DLD1 (cell line): ENCODE measurements around the gene C20orf96.
"Not testable (repeated sequence)": the region's sequence is repeated elsewhere in the genome, so short reads cannot be mapped to it uniquely, and the experiment has no call there.

Experiments
- in situ Hi-C: cut with HindIII; loops from 2 replicates; pipeline ENCODE4 v1.10.0; 2017; ENCODE audit warnings: low sequenced_read_pairs

Gene C20orf96, protein sequence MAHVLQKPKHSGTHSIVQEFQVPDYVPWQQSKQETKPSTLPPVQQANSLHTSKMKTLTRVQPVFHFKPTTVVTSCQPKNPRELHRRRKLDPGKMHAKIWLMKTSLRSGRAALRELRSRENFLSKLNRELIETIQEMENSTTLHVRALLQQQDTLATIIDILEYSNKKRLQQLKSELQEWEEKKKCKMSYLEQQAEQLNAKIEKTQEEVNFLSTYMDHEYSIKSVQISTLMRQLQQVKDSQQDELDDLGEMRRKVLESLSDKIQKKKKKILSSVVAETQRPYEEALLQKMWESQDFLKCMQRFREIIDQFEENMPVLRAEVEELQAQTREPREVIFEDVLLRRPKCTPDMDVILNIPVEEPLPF

GRCh38 chr20:290084-290831, at the start of gene C20orf96:
TSS of gene C20orf96 (minus strand) at chr20:290750. CDS start at chr20:290610, 140 bp downstream.
- in situ Hi-C loops: no loop called here

DNA sequence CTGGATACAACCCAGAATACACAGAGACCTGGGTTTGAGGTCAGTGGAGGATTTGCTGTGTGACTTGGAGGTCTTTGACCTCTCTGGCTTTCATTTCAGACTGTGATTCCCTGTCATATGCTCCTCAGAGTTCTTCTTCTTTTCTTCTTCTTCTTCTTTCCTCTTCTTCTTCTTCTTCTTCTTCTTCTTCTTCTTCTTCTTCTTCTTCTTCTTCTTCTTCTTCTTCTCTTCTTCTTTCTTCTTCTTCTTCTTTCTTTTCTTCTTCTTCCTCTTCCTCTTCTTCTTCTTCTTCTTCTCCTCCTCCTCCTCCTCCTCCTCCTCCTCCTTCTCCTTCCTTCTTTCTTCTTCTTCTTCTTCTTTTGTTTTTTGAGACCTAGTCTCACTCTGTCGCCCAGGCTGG, 45.5 kb upstream of the C20orf96 start:
- in situ Hi-C loops: not testable (repeated sequence)

DNA sequence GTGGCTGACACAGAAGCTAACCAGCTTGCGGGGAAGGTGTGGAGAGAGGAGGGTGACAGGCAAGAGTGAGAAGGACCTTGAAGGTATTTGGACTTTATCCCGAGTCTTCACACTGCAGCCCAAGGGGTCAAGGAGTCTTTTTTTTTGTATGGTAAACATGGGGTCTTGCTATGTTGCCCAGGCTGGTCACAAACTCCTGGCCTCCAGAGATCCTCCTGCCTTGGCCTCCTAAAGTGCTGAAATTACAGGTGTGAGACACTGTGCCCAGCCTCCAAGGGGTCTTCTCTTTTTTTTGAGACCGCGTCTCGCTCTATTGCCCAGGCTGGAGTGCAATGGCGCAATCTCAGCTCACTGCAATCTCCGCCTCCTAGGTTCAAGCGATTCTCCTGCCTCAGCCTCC, 44.0 kb upstream of the C20orf96 start:
- in situ Hi-C loops: no loop called here

DNA sequence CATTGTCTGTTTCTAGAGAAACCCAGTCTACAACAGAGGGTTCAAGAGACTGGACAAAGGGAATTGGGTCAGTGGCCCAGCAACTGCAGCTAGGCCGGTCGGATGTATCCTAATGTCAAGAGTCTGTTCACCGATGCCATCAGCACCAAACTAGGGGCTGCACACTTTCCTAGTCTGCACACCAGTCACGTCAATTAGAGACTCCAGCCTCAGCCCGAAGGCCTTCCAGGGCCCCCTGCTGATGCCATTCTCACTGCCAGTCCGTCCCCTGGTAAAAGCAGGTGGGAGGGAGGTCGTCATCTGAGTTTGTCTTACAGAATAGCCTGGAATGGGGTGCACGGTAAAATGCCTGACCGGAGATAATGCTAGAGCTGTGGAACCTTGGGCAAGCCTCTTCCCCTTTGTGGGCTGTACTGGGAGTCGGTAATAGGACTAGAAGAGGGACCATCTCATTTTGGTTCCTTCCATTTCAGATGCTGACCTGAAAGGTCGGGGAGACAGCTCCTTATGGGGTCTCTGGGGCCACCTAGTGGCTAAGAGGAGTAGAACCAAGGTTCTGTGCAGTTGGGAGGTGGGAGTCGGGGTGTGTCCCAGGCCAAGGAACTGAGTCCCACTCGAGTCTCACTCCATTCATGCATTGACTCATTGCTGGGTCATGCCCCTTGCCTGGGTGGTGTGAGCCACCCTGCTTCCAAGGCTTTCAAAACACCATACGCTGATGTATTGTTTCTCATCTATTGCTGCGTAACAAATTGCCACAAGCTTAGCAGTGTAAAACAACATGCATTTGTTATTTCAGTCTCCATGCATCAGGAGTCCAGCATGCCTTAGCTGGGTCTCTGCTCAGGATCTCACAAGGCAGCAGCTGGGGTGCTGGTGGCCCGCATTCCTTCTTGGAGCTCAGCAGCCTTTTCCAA, 39.9 kb upstream of the C20orf96 start:
- in situ Hi-C loops: no loop called here

DNA sequence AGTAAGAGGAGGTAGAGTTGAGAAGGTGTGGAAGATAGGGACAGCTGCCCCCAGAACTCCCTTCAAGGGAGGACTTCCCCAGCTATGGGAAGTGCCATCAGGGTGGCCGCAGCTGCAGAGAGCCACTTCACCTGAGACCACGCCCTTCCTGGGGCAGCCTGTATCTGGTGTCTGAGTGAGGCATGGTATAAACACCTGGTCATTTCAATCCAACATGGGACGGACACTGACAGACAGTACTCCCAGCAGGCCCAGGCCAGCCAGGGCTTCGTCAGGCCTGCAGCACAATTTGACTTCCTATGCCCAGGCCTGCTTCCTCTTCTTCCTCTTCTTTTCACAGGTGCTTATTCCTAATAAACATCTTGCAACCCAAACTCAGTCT, 39.3 kb upstream of the C20orf96 start:
- in situ Hi-C loops: no loop called here

- in situ Hi-C loops: no loop called here
Measured at GRCh38 chr20:328975-329695, 38.6 kb upstream of the C20orf96 start.

DNA sequence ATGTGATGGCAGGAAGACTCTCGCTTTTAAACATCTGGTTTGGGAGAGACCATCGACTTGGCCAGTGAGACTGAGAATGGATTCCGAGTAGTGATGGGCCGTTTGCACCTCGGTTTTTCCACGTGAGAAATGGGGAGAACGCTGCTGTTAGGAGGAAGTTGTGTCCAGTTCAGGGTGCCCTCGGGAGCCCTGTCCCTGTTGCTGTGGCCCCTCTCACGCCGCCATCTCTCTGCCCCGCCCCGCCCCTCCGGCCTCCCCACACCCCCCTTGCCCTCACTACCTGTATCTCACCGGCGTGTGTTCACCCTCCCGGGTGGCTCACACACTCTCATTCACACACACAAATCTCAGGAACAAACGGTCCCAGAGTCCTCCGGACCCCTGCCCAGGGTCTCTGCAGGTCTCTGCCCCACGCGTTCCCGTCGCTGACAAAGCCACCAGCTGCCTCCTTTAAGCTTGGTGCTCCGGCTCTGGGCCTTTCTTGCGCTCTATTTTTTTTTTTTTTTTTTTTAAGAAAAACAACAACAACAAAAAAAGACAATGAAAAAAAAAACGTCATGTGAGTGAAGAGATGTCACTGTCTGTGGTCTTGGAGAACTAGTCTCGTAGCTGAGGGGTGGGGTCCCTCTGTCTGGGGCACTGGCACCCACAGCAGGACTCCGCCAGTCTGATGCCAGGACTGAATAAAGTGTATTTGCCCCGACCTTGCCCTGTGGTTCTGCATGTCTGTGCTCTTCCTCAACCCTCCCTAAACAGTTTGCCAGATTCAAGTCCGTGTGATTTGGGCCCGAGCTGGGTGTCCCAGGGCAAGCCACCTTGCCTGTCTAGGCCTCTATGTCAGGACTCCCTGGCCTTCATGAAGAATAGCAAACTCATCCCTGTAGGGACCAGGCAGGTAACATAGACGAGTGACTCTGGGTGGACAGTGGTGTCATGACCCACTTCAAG, 37.8 kb upstream of the C20orf96 start:
- in situ Hi-C loops: no loop called here

- in situ Hi-C loops: no loop called here
Measured at GRCh38 chr20:327186-328026, 36.9 kb upstream of the C20orf96 start.

DNA sequence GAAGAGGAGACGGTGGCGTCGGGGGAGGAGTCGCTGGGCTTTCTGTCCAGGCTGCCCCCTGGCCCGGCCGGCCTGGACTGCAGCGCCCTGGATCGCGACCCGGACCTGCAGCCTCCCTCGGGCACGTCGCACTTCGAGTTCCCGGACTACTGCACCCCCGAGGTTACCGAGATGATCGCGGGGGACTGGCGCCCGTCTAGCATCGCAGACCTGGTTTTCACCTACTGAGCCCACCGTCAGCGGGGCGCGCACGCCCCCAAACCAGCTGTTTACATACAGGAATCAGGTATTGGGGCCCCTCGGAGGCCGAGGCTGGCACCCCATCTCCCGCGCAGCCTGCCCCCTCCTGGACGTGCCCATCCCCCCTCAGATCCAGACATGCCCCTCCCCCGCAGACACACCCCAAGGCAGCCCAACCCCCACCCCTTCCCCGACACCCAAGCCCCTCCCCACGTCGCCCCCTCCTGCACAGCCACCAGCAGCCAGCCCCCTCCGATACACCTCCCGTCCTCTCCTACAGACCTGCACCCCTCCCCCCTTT, 36.2 kb upstream of the C20orf96 start:
- in situ Hi-C loops: no loop called here

DNA sequence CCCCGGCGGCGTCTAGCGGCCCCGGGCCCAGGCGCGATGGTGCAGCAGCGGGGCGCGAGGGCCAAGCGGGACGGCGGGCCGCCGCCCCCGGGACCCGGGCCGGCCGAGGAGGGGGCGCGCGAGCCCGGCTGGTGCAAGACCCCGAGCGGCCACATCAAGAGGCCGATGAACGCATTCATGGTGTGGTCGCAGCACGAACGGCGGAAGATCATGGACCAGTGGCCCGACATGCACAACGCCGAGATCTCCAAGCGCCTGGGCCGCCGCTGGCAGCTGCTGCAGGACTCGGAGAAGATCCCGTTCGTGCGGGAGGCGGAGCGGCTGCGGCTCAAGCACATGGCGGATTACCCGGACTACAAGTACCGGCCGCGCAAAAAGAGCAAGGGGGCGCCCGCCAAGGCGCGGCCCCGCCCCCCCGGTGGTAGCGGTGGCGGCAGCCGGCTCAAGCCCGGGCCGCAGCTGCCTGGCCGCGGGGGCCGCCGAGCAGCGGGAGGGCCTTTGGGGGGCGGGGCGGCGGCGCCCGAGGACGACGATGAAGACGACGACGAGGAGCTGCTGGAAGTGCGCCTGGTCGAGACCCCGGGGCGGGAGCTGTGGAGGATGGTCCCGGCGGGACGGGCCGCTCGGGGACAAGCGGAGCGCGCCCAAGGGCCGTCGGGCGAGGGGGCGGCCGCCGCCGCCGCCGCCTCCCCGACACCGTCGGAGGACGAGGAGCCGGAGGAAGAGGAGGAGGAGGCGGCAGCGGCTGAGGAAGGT, 35.5 kb upstream of the C20orf96 start:
- in situ Hi-C loops: no loop called here

DNA sequence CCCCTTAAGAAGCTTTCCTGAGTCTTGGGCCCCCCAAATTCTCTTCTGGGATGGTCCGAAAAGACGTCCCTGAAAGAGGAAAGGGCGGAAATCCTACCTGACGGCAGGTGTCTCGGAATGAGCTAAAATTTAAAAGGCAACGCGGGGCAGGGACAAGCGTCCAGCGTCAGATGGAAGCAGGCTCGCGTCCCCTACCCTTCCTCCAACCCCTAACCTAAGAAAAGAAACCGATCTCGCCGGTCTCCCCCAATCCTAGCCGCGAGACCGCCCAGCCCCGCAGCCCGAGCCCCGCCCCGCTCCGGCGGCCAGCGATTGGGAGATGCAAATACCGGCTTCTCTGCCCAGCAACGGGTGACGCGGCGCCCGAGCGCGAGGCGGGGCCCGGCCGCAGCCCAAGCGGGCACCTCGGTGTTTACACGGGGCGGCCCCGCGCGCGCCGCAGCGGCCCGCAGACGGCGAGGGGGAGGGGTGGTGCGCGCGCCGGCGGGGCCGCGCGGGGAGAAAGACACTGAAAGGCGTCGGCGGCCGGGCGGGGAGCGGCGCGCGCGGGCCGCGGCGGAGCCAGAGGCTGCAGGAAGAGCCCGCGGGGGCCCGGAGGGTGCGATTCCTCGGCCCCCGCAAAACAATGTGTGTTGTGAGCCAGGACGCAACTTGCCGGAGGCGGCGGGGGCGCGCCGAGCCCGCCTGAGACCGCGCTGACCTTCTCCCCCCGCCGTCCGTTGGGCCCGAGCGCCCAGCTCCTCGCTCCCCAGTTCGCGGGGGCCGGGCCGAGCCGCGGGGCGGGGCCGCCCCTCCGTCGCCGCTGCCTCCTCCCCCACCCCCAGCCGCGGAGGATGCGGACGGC, 34.7 kb upstream of the C20orf96 start, which contains the start of gene SOX12:
Gene SOX12 (plus strand): TSS at position 508 of the 844 bp plus-strand sequence. CDS start 373 bp downstream, outside the sequence.
- in situ Hi-C loops: no loop called here

GRCh38 chr20:324177-325044, 33.9 kb upstream of the C20orf96 start:
- in situ Hi-C loops: no loop called here

DNA sequence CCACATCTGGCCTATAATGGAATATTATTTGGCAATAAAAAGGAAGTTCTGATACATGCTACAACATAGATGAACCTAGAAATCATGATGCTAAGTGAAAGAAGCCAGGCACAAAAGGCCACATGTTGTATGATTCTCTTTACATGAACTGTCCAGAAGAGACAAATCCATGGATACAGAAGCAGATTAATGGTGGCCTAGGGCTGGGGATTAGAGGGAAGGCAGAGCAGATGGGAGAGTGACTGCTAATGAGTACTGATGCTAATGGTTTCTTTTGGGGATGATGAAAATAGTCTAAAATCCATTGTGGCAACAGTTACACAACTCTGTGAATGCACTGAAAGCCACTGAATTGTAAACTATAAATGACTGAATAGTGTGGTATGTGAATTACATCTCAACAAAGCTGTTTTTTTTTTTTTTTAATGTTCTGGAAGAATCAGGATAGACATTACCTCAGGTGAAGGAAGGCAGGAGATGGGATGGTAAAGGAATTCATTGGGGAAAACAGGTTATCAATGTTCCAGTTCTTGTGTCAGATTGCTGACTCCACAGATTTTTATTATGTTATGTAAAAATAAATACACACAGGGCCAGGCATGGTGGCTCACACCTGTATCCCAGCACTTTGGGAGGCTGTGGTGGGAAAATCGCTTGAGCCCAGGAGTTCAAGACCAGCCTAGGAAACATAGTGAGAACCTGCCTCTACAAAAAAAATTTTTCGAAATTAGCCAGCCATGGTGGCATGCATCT, 25.9 kb upstream of the C20orf96 start:
- in situ Hi-C loops: no loop called here

DNA sequence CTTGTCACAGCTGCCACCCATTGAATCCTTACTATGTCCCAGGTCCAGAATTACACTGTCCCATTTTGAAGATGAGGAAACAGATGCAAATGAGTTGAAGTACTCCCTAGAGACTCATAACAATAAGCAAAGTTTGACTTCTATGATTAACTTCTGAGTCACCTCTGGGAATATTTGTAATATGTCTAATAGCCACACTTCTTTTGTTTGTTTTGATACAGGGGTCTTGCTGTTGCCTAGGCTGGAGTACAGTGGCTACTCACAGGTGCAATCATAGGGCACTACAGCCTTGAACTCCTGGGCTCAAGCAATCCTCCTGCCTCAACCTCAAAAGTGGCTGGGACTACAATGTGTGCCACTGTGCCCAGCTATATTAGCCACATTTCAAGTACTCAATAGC, 23.4 kb upstream of the C20orf96 start:
- in situ Hi-C loops: no loop called here

DNA sequence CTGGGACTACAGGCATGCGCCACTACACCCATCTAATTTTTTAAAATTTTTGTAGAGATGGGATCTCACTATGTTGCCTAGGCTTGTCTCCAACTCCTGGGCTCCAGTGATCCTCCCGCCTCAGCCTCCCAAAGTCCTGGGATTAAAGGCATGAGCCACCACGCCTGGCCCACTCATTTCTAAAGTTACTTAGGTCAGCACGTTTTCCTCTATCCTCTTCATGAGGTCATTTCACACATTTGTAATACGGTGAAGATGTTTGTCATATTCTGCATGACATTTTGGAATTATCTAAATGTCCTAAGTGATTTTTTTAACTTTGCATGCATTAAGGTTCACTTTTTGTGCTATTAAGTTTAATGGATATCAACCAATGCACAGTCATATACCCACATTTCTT, 22.9 kb upstream of the C20orf96 start:
- in situ Hi-C loops: no loop called here
